Astrocyte (in vitro differentiated cells and primary cell): ENCODE data around the gene CHFR. TPM values are rescaled to one million over a fixed set of nuclear protein-coding genes. Genes with fewer than 3 reads are reported as not detected.

Source experiments
- DNase-seq: peaks from one replicate; pipeline ENCODE4 v3.0.0-alpha.2; 2010; ENCODE audit warnings: low read depth
- FAIRE-seq: peaks from 2 replicates; lab custom pipeline; 2011; peaks lifted over from hg19 to GRCh38; lab: Jason Lieb, UNC
- H2AFZ ChIP-seq: 2 replicates; pipeline ENCODE4 v1.6.0; 2012; ENCODE audit warnings: low read depth, low read length, inconsistent platforms
- H3K27ac ChIP-seq: 2 replicates; pipeline ENCODE4 v1.5.1; 2011; ENCODE audit warnings: low read depth, low read length, inconsistent platforms
- H3K27me3 ChIP-seq: 2 replicates; pipeline ENCODE4 v1.6.0; 2011; ENCODE audit warnings: low read length, inconsistent platforms; ENCODE audit not compliant: insufficient read depth
- H3K36me3 ChIP-seq: 2 replicates; pipeline ENCODE4 v1.5.1; 2011; ENCODE audit warnings: low read length, inconsistent platforms; ENCODE audit not compliant: insufficient read depth
- H3K4me1 ChIP-seq: 2 replicates; pipeline ENCODE4 v1.5.1; 2011; ENCODE audit warnings: low read length, inconsistent platforms; ENCODE audit not compliant: insufficient read depth
- H3K4me2 ChIP-seq: 2 replicates; pipeline ENCODE4 v1.6.0; 2012; ENCODE audit warnings: low read length, inconsistent platforms
- H3K4me3 ChIP-seq: 2 replicates; pipeline ENCODE4 v1.5.1; 2011; ENCODE audit warnings: low read depth, mild to moderate bottlenecking, low read length, inconsistent platforms; ENCODE audit not compliant: insufficient read depth
- H3K79me2 ChIP-seq: 2 replicates; pipeline ENCODE4 v1.6.0; 2012; ENCODE audit warnings: mild to moderate bottlenecking, low read length, inconsistent platforms; ENCODE audit not compliant: insufficient read depth
- H3K9ac ChIP-seq: 2 replicates; pipeline ENCODE4 v1.6.0; 2012; ENCODE audit warnings: mild to moderate bottlenecking, low read length, inconsistent platforms
- H3K9me3 ChIP-seq: 2 replicates; pipeline ENCODE4 v1.5.1; 2012; ENCODE audit warnings: low read depth, mild to moderate bottlenecking, low read length, inconsistent platforms; ENCODE audit not compliant: insufficient read depth
- H4K20me1 ChIP-seq: 2 replicates; pipeline ENCODE4 v1.6.0; 2012; ENCODE audit warnings: low read length, inconsistent platforms; ENCODE audit not compliant: insufficient read depth
- H3K27ac Mint-ChIP-seq: one replicate; pipeline ENCODE4 v1.8.0; 2021; ENCODE audit warnings: mild to moderate bottlenecking, mixed read lengths; ENCODE audit not compliant: unreplicated experiment
- H3K27me3 Mint-ChIP-seq: one replicate; pipeline ENCODE4 v1.8.0; 2021; ENCODE audit warnings: low read depth, mixed read lengths; ENCODE audit not compliant: unreplicated experiment
- H3K36me3 Mint-ChIP-seq: one replicate; pipeline ENCODE4 v1.8.0; 2021; ENCODE audit warnings: low read depth, mixed read lengths; ENCODE audit not compliant: unreplicated experiment
- H3K4me1 Mint-ChIP-seq: one replicate; pipeline ENCODE4 v1.8.0; 2021; ENCODE audit warnings: low read depth, mixed read lengths; ENCODE audit not compliant: unreplicated experiment
- H3K4me3 Mint-ChIP-seq: one replicate; pipeline ENCODE4 v1.8.0; 2021; ENCODE audit warnings: mild to moderate bottlenecking, moderate library complexity, mixed read lengths; ENCODE audit not compliant: unreplicated experiment
- H3K9me3 Mint-ChIP-seq: one replicate; pipeline ENCODE4 v1.8.0; 2021; ENCODE audit warnings: mild to moderate bottlenecking, mixed read lengths; ENCODE audit not compliant: unreplicated experiment
- EZH2 ChIP-seq: IDR thresholded peaks from 2 replicates; pipeline ENCODE4 v1.6.1; 2012; ENCODE audit warnings: mild to moderate bottlenecking, low read length, inconsistent platforms; ENCODE audit not compliant: insufficient read depth
- total RNA-seq: library from RNA; stranded (reverse); gene quantifications from 2 replicates; pipeline ENCODE4 v1.2.1, GENCODE V29; 2021
- TF ChIP-seq, protein P1 (sequence below): IDR thresholded peaks from 2 replicates; pipeline ENCODE4 v1.5.1; 2011; ENCODE audit warnings: low read depth, mild to moderate bottlenecking, inconsistent platforms, low read length, moderate library complexity; ENCODE audit not compliant: insufficient read depth

The CHFR gene
- total RNA-seq, 1 donor from 2014 or later = 66.6 TPM

DNA sequence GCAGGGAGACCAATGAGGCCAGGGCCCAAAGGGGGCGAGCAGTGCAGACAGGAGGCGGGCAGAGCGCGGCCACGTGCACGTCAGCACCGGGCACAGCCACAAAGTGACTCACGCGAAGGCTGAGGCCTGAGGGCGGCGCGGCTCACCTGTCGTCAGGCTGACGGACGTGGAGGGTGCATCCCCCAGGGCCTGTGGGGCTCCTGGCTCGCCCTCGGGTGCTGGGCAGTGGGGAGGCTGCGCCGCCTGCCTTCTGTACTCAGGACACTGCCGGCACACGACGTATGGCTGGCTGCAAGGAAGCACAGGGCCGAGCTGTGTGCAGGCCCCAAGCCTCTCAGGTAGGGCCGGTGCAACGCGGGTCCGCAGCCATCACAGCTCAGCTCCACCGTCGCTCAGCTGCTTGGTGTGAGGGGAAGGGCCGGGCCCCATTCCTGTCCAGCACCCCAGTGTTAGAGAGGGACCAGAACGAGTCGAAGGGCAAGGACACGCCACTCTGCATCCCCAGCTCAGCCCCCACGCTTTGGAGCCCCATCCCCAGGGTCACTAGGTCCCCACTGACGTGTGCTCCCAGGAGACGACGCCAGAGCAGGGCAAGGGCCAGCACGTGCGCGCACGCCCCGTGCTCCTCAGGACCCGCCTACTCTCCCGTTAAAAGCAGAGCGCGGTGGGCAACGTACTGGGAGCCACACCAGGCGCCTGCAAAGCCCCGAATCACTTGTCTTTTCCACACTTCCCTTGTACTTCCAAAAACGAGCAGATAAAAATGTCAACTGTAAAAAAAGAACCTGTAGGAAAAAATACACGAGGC lies 33.9 kb downstream of the CHFR start:
- Mint-ChIP-seq H3K36me3 (peaks cover 32% of the 10 kb centered on the region), H3K27ac (no peak overlapping the region)
- no peak for FAIRE-seq

DNA sequence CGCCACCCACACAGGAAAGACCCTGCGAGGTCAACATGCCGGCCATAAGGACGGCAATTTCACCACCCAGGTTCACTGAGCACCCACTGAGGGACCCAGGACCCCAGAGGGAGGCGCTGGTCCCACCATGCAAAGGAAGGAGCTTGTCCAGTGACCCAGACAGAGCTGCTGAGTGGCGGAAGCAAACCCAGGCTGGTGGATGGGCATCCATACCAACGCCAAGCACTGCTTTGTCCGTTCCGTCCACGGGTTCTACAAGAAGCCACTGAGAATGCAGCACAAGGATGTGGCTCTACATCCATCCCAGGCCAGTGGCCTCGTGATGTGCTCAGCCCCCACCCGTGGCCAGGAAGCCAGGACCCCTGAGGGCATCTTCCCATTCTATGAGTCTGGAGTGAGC lies 34.9 kb downstream of the CHFR start:
- FAIRE-seq = no peak

More for the DNA sequence above, 33.9 kb downstream of the CHFR start:
- Histone ChIP-seq H3K4me1 (no peaks in the 10 kb centered on the region), H3K79me2 (peaks cover 4% of the 10 kb centered on the region), H2AFZ (no peak overlapping the region), H3K4me3 (no peak overlapping the region), H3K9me3 (no peaks in the 10 kb centered on the region), H3K27me3 (no peaks in the 10 kb centered on the region), H3K27ac (no peak overlapping the region), H4K20me1 (peaks cover 20% of the 10 kb centered on the region), H3K4me2 (no peak overlapping the region), H3K36me3 (peaks cover 29% of the 10 kb centered on the region), H3K9ac (no peak overlapping the region)
- TF ChIP-seq EZH2 = no peak
- TF ChIP-seq, protein P1, sequence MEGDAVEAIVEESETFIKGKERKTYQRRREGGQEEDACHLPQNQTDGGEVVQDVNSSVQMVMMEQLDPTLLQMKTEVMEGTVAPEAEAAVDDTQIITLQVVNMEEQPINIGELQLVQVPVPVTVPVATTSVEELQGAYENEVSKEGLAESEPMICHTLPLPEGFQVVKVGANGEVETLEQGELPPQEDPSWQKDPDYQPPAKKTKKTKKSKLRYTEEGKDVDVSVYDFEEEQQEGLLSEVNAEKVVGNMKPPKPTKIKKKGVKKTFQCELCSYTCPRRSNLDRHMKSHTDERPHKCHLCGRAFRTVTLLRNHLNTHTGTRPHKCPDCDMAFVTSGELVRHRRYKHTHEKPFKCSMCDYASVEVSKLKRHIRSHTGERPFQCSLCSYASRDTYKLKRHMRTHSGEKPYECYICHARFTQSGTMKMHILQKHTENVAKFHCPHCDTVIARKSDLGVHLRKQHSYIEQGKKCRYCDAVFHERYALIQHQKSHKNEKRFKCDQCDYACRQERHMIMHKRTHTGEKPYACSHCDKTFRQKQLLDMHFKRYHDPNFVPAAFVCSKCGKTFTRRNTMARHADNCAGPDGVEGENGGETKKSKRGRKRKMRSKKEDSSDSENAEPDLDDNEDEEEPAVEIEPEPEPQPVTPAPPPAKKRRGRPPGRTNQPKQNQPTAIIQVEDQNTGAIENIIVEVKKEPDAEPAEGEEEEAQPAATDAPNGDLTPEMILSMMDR = no peak
- no peaks in the 10 kb centered on the region for H3K27me3 Mint-ChIP-seq
- no peak for DNase-seq
- H3K9me3 Mint-ChIP-seq = no peaks in the 10 kb centered on the region
- H3K4me1 Mint-ChIP-seq = no peaks in the 10 kb centered on the region
- H3K4me3 Mint-ChIP-seq = peak overlapping the region; percentile 5

More for the DNA sequence above, 34.9 kb downstream of the CHFR start:
- H3K4me1 Mint-ChIP-seq = no peaks in the 10 kb centered on the region
- Histone ChIP-seq H3K27ac (no peak overlapping the region), H3K4me3 (no peak overlapping the region), H2AFZ (no peak overlapping the region), H3K4me1 (no peaks in the 10 kb centered on the region), H3K79me2 (peaks cover 4% of the 10 kb centered on the region), H3K9ac (no peak overlapping the region), H3K27me3 (no peaks in the 10 kb centered on the region), H3K36me3 (peaks cover 25% of the 10 kb centered on the region), H3K4me2 (no peak overlapping the region), H4K20me1 (peaks cover 20% of the 10 kb centered on the region), H3K9me3 (no peaks in the 10 kb centered on the region)
- H3K27ac Mint-ChIP-seq = no peak overlapping the region
- DNase-seq = no peak
- H3K36me3 Mint-ChIP-seq = peaks cover 33% of the 10 kb centered on the region
- no peaks in the 10 kb centered on the region for H3K9me3 Mint-ChIP-seq
- H3K27me3 Mint-ChIP-seq = no peaks in the 10 kb centered on the region
- H3K4me3 Mint-ChIP-seq = no peak overlapping the region
- TF ChIP-seq, protein P1 = no peak
- no peak for TF ChIP-seq EZH2
